Coronary artery (tissue), 2 donors: ENCODE data around the gene ERGIC1.
A peak's percentile ranks its signal among the peaks of the same experiment; 100 is the strongest.

Source experiments
- DNase-seq: peaks from one replicate; pipeline ENCODE4 v3.0.0-alpha.2; 2017; ENCODE audit warnings: low spot score
- H3K27ac ChIP-seq, 2 donors: fragments of 200-600 bp; sonication (generic); one replicate each; pipeline ENCODE4 v1.5.1; 2016 to 2019
- H3K4me3 ChIP-seq: fragments of 200-600 bp; sonication (generic); 2 replicates; pipeline ENCODE4 v1.5.1; 2016; ENCODE audit warnings: mild to moderate bottlenecking, moderate library complexity
- CTCF ChIP-seq: fragments of 200-600 bp; sonication (generic); IDR thresholded peaks from one replicate; pipeline ENCODE4 v1.5.1; 2019; ENCODE audit warnings: antibody characterized with exemption

Gene ERGIC1

GRCh38 chr5:172815631-172816030, 18.4 kb upstream of the ERGIC1 start:
- H3K27ac ChIP-seq, result no peak overlapping the region

GRCh38 chr5:172816925-172817562, 17.0 kb upstream of the ERGIC1 start:
- H3K27ac ChIP-seq, result no peak overlapping the region
- no peak for TF ChIP-seq CTCF
- H3K4me3 ChIP-seq, result no peak overlapping the region
- DNase-seq, result no peak

More at GRCh38 chr5:172815631-172816030, 18.4 kb upstream of the ERGIC1 start:
- no peak overlapping the region for H3K4me3 ChIP-seq
- TF ChIP-seq CTCF, result no peak
- DNase-seq, result no peak

- Histone ChIP-seq H3K27ac (no peak overlapping the region), H3K4me3 (no peak overlapping the region)
- DNase-seq, result no peak
- no peak for TF ChIP-seq CTCF
Observed at GRCh38 chr5:172817664-172818063, 16.4 kb upstream of the ERGIC1 start.

GRCh38 chr5:172818081-172818480, 16.0 kb upstream of the ERGIC1 start:
- H3K4me3 ChIP-seq, result no peak overlapping the region
- no peak for DNase-seq
- H3K27ac ChIP-seq, result no peak overlapping the region
- no peak for TF ChIP-seq CTCF

- H3K4me3 ChIP-seq, result no peak overlapping the region
- H3K27ac ChIP-seq, result no peak overlapping the region
- TF ChIP-seq CTCF, result no peak
- no peak for DNase-seq
Observed at GRCh38 chr5:172819569-172819968, 14.5 kb upstream of the ERGIC1 start.

GRCh38 chr5:172820046-172820767, 13.8 kb upstream of the ERGIC1 start:
- H3K27ac ChIP-seq, result no peak overlapping the region
- H3K4me3 ChIP-seq, result no peak overlapping the region
- TF ChIP-seq CTCF, result no peak
- peak; percentile 71 for DNase-seq
